H7 (cell line): ENCODE results near the gene CFDP1. TPM values are rescaled to one million over a fixed set of nuclear protein-coding genes. Genes with fewer than 3 reads are reported as not detected.
A peak's percentile ranks its signal among the peaks of the same experiment; 100 is the strongest.

Source experiments
- DNase-seq: peaks from one replicate; pipeline ENCODE4 v3.0.0; 2012
- H3K27me3 ChIP-seq: 2 replicates; pipeline ENCODE4 v1.6.0; 2011; ENCODE audit warnings: mild to moderate bottlenecking, low read length; ENCODE audit not compliant: control insufficient read depth, insufficient read depth
- H3K36me3 ChIP-seq: replicated peaks from 2 replicates; pipeline ENCODE4 v1.5.1; 2011; ENCODE audit warnings: low read length; ENCODE audit not compliant: control insufficient read depth, insufficient read depth
- H3K4me3 ChIP-seq: 2 replicates; pipeline ENCODE4 v1.5.1; 2011; ENCODE audit warnings: low read depth, mild to moderate bottlenecking, control low read depth, low read length, moderate library complexity; ENCODE audit not compliant: insufficient read depth
- total RNA-seq: library from RNA; depleted of rRNA; stranded (reverse); fragments of >200 nt; shearing (Covaris generic); gene quantifications from 2 replicates; pipeline ENCODE4 v1.2.3, GENCODE V29; 2014

The CFDP1 gene
- total RNA-seq, 1 experiment from 2014 or later = 36.0 TPM

GRCh38 chr16:75265911-75266701 is 167.2 kb downstream of the CFDP1 start:
- Histone ChIP-seq H3K27me3 (no peaks in the 10 kb centered on the region), H3K4me3 (peak overlapping the region; percentile 92), H3K36me3 (peaks cover 2% of the 10 kb centered on the region)
- DNase-seq = peak; percentile 100

DNA sequence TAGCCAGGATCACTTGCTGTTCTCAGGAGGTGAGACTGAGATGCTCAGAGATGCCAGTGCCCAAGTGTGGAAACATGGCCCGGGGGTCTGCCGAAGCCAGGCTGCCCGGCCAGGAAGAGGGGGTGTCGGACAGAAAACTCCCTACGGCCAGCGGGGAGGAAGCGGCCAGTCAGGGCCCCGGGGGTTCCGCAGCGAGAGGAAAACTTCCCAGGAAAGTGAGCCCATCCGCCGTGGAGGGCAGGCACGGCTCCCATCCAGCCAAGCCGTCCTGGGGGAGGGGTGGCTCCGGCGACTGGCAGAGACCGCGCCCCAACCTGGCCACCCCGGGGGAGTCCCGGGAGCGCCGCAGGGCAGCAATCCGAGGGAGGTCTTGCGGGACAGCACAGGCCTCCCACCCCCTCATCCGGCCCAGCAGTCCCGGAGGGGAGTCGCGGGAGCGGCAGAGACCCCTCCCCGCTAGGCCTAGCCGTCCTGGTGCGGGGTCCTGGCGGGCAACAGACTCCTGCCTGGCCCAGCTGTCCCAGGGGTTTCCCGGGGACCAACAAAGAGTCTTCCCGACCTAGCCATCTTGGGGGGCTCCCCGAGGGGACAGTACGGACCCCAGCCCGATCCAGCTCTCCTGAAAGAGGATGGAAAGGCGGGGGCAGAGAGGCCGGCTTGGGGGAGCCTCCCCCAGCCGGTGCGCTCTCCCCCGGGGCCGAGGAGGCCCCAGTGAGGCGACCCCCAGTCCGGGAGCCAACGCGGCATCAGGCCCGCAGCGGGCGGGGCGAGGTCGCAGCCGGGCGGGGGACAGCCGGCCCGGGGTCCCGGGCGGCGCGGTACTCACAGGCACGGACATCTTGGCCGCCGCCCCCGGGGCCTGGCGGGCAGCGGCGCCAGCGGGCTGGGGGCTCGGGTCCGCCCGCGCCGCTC is 168.0 kb downstream of the CFDP1 start:
- Histone ChIP-seq H3K27me3 (no peaks in the 10 kb centered on the region), H3K36me3 (peaks cover 2% of the 10 kb centered on the region), H3K4me3 (peak overlapping the region; percentile 92)
- peak; percentile 85 for DNase-seq

DNA sequence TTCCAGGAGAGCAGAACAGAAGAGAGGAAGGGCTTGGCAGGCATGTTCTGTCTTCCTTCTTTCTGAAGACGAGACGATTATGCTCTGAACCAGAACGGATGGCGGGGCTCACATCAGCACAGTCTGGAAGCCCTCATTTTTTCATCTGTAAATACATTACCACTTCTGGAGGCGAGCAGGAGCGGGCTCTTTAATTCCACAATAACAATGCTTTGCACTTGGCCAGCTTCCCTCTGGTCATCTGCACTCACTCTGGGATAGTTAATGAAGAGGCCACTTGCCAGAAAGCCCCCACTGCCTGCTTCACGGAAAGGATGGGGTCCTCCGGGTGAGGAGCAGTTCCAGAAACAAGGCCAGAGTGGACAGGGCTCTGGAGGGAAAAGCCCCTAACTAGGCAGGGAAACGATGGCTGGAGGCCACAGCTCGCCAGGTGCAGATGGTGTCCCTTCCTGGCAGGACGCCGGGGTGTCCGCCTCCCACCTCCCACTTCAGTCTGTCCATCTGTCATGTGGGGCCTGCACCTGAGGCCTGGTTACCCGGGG is 168.8 kb downstream of the CFDP1 start:
- Histone ChIP-seq H3K4me3 (peak overlapping the region; percentile 92), H3K27me3 (no peaks in the 10 kb centered on the region), H3K36me3 (peaks cover 2% of the 10 kb centered on the region)
- peak; percentile 29 for DNase-seq

DNA sequence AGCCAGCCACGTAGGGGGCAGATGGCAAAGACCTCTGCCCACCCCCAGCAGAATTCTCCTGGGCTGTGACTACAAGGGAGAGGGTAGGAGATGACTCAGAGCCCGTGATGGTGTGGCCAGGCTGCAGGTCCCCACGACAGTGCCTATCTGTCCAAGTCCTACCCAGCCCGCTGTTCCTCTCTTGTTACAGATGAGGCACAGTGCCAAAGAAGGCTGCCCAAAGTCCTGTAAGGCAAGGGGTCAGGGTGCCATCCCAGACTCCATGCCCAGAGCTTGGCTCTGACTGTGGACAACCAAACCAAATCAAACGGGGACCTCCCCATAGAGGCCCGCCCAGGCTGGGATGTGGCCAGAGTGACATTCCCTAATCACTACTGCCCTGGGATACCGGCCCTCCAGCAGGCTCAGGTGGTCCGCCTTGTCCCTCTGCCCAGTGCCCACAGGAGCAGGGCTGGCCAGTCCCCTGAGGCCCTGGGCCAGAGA is 169.3 kb downstream of the CFDP1 start:
- DNase-seq = peak; percentile 29
- peaks cover 2% of the 10 kb centered on the region for H3K36me3 ChIP-seq
- H3K27me3 ChIP-seq = no peaks in the 10 kb centered on the region
- no peak overlapping the region; the same call in 1 of the 2 replicates for H3K4me3 ChIP-seq

DNA sequence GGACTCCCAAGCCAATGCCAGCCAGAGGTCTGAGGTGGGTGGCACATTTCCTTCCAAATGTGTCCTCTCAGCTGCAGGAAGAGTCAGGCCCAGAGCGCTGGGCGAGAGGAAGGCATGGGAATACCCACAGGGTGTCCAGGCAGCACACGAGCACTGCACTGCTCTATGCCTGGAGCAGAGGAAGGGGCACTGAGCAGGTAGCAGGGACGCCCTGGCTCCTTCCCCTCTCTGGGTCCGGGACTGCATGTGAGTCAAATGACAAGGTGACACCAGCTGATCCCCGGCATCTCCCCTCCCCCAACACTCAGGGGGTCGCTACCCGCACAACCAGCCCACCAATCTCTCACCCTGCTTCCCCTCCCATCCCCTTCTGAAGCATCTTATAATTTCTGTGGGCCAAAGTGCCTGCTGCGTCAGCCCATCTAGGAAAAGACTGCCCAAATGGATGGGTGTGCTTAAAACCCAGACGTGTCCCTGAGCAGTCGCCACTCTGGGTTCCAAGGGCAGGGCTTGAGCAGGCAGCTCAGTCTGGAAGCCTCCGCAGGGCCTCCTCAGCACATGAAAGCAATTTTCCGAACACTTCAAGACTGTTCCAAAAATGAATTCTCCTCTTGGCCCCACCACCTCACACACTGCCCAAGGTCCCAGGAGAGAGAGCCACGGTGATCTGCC is 169.9 kb downstream of the CFDP1 start:
- Histone ChIP-seq H3K27me3 (no peaks in the 10 kb centered on the region), H3K36me3 (peaks cover 2% of the 10 kb centered on the region), H3K4me3 (no peak overlapping the region)
- peak; percentile 40 for DNase-seq

- Histone ChIP-seq H3K36me3 (peaks cover 2% of the 10 kb centered on the region), H3K4me3 (no peak overlapping the region), H3K27me3 (no peaks in the 10 kb centered on the region)
- DNase-seq = no peak
Measured at GRCh38 chr16:75262800-75263127, 170.5 kb downstream of the CFDP1 start.

DNA sequence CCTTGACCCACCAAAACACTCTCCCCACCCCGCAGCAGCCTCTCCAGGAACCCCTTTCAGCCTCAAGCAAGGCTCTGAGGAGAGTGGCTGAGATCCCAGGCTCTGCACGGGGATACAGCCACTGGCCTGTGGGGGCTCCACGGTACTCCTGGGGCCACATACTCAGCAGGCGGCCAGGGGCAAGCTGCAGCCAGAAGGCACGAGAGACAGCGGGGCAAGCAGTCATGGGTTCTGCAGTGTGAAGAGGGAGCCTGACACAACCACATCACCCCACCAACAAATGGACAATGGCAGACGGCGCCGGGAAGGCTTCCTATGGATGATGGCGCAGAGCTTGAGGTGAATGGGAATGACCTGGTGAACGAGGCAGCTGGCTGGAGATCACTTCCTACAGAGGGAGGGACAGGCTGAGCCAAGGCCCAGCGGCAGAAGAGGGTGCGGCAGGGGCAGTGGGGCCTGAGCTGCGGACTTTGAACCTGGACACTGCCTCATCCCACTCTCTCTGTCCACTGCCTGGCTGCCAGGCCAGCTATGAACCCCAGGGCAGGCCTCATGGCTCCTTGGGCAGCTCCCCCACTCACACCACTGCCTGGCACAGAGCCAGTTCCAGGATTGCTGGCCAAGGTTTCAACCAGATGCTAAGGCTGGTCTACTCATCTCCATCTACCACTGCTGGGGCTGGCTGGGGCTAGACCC is 171.1 kb downstream of the CFDP1 start:
- Histone ChIP-seq H3K36me3 (peaks cover 2% of the 10 kb centered on the region), H3K27me3 (no peaks in the 10 kb centered on the region), H3K4me3 (no peak overlapping the region)
- peak; percentile 71 for DNase-seq

- Histone ChIP-seq H3K27me3 (no peaks in the 10 kb centered on the region), H3K36me3 (peaks cover 2% of the 10 kb centered on the region), H3K4me3 (no peak overlapping the region)
- DNase-seq = peak; percentile 52
Measured at GRCh38 chr16:75261590-75262078, 171.7 kb downstream of the CFDP1 start.

GRCh38 chr16:75260851-75261589 is 172.3 kb downstream of the CFDP1 start:
- Histone ChIP-seq H3K27me3 (no peaks in the 10 kb centered on the region), H3K4me3 (no peak overlapping the region), H3K36me3 (peaks cover 2% of the 10 kb centered on the region)
- DNase-seq = peak; percentile 66

DNA sequence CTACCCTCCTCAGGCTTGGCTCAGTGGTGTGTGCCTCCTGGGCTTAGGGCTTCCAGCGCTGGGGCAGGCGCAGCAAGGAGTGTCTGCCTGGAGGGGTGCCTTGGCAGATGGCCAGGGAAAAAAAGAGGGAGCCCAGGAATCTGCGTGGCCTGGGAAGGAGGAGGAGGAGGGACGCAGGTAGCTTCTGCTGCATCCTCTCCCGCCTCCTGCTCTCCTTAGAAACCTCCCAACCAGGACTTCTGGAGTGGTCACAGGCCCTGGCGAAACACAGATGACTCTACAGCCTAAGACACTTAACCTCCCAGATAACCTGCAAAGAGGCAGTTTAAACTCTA is 174.5 kb downstream of the CFDP1 start:
- H3K36me3 ChIP-seq = no peaks in the 10 kb centered on the region; the same call in 1 of the 2 replicates
- no peaks in the 10 kb centered on the region for H3K27me3 ChIP-seq
- no peak for DNase-seq
- H3K4me3 ChIP-seq = no peak overlapping the region

DNA sequence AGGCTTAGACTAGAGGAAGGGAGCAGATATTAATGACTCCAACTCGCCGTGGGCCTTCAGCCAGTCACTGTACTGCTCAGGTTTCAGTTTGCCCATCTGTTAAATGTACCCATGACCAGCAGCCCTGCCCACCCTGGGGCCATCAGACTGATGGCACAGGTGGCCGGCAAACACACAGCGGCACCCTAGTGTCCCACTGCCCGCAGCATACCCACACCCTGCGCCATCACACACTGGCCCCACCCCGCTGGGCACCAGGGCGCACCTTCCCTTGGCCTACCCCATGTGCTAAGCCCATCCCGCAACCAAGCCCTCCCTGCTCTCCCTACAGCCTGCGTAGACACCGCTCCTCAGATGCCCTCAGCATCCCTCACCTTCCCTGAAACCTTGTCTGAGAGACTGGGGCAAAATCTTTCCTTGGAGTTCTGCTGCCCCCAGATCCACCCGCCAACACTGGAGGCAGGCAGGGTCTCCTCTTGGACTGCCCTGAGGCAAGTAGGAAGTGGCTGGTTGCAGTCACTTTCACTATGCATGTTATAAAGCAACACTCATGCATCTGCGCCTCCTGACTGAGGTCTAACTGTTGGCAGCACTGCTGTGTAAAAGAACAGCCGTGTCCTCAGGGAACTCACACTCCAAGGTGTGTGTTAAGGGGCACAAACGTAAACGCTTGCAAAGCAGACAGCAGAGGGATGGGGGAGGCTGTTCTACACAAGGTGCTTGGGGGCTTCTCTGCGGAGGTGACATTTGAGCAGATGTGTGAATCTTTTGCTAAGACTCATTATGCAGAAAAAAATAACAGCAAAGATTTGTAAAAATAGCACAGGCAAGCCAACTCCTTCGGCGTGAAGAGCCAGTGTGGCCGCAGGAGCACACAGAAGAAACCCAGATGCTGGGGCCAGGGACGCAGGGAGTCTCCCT is 175.2 kb downstream of the CFDP1 start:
- no peak overlapping the region for H3K4me3 ChIP-seq
- H3K36me3 ChIP-seq = no peaks in the 10 kb centered on the region; the same call in 1 of the 2 replicates
- no peak for DNase-seq
- no peaks in the 10 kb centered on the region for H3K27me3 ChIP-seq

DNA sequence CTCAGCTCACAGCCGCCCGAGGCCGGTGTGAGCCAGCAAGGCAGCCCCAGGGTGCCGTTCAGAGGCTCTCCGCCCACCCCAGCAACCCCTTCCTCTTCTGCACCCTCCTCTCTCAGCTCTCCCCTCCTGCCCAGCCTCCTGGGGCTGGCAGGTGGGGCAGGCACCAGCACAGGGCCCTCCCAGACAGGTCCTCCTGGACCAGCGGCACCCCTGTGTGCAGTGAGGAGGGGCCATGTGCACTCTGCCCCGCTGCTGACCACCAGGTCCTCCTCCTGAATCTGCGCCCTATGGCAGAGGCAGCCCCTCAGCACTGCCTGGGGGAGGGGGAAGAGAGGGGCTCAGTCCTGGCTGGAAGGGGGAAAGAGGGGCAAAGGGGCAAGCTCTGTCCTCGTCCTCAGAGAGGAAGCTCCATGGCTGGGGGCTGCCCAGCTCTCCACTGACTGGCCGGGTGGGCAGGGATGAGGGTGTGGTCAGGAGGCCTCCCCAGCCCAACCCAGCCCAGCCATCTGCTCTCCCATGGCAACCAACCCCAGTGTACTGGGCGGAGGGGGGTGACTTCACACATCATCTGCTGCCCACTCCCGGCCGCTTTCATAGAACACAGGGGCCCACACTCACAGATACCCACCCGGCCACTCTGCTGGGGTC is 176.5 kb downstream of the CFDP1 start:
- Histone ChIP-seq H3K4me3 (no peak overlapping the region), H3K36me3 (no peaks in the 10 kb centered on the region), H3K27me3 (no peaks in the 10 kb centered on the region)
- DNase-seq = peak; percentile 88
